NCI-H2029 treated with DMSO at 0.1 percent for 48 hours (cell line): ENCODE data around the gene WLS.
"Not testable (repeated sequence)": the region's sequence is repeated elsewhere in the genome, so short reads cannot be mapped to it uniquely, and the experiment has no call there.

Experiments
- DNase-seq: peaks from one replicate; lab custom pipeline; 2025; lab: John Stamatoyannopoulos, UW

Gene WLS

DNA sequence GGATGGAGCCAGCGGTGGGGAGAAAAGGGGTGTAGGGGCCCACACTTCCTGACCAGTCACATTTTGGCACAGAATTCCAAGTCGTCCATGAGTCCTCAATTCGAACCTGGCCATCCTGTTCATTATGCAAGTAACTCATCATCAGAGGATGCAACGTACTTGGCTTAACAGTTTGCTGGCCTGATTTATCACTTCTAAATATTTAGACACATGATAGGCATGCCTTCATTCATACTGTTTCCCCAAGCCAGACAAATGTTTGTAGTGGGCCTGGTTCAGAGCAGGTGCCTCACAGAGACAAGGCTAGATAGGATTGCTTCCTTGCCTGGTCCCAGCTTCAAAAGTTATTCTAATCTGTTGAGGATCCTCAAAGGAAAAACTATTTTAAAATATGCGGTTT, 66.7 kb downstream of the WLS start:
- DNase-seq = no peak

DNA sequence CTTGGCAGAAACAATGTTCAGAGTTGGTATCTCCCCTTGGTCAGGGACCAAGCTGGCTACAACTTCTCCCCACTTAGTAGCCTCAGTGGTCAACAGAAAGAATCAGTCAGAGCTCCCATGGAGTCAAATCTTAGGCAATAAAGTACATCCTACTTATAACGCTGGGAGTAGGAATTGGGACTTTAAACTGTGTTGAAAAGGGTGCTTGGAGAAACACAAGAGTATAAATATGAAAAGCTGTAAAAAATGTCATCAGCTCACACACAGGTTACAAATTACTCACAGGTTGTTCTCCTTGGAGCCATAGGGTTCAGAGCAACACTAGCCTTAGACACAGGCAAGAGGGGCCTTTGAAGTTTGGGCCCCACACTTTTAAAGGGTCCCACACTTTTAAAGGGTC, 67.4 kb downstream of the WLS start:
- no peak for DNase-seq

DNA sequence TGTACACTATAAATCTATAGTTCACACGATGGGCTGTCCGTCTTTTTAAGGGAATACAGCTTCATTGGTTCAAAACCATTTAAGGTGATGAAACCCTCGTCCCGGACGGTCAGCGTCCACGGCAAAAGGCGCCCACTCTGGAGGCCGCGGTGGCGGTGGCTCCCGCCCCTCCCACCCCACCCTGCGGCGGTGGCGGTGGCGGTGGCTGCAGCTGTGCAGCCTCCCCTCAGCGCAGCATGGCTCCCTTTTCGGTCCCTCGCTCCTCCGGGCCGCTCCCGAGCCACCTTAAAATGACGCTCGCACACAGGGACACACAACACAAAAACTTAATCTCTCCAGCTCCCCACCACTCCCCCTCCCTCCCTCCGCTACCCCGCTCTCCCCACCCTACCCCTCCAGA, 69.1 kb downstream of the WLS start:
- no peak for DNase-seq

DNA sequence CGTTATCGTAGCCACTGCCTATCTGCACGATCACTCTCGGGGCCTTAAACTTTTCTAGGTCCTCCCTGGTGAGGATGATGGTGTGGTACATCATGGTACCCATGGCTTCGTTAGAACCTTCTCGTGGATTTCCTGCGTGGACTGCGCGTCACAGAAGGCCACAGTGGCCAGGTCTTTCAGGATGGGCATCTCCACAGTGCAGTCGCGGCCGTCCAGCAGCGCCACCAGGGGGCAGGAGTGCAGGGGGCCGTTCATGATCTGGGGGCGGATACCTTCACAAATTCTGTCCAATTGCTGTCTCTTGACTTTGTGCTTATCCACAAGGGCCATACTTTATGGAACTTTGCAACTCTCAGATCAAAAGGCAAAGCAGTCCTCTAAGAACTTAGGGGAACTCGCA, 69.6 kb downstream of the WLS start:
- DNase-seq = no peak

DNA sequence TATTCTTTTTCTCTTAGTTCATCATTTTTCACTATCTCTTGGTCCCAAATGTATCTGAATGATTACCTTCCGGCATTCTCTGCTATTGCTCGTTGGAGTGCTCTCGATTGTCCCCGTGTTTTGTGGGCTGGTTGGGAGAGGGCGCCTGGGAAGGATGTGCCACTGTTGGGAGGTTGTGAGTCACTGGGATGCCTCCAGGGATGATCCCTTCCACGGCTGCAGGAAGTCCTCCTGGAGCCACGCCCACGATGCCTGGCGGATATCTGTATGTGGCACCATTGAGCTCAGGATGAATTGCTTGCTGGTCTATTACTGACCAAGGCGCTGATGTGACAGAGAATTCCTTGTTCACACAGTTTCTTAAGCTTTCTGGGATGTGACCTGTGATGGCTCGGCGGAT, 70.7 kb downstream of the WLS start:
- not testable (repeated sequence) for DNase-seq

DNA sequence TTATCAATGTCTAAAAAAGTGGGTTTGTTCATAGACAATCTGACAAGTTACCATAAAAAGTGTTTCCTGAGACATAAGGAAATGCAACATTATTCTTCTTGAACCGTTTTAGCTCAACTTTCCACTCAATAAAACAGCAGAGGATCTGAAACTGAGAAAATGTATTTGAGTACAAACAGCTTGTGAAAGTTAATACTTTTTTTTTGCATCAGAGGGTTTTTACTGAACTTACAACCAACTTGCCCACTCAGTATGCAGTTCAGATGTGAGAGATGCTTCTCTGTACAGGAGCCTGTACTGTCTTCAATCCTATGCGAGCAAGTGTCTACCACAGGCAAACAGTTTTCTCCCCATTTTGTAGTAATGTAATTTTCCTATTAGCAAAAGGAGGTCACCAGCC, 71.4 kb downstream of the WLS start:
- not testable (repeated sequence) for DNase-seq

DNA sequence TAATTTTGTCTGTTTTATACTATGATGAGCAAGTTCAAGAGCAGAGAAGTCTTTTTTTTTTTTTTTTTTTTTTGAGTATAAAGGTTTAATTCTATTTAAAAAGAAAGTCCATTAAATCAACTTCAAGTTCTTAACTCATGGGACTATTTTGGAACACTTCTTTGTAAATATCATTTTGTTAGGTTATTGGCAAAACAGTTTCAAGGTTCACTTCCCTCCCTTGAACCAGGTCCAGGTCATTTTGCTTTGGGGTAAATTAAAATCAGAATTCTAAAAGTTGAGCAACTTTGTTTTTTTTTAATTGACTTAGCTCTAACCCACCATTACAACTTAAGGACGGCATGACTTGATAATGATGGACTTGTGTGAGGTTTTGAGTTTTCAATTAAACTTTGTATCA, 72.3 kb downstream of the WLS start:
- DNase-seq = no peak

DNA sequence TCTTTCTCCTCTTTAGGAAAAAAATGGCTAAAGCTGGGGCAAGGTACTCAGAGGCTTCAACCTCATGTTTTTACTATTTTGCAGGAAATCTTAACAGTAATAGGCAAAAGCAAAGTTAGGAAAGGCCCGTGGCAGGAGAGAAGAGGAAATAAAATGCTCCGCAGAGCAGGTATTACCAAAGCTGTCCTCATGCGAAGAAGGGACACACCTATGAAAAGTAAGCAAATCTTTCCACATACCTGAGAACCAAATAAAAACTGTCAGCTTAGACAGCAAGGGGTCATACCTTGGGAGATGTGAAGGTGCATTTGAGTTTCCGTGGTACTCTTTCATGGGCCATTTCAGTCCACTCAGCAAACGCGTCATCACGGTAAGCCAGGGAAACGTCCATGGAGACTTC, 73.5 kb downstream of the WLS start:
- no peak for DNase-seq

DNA sequence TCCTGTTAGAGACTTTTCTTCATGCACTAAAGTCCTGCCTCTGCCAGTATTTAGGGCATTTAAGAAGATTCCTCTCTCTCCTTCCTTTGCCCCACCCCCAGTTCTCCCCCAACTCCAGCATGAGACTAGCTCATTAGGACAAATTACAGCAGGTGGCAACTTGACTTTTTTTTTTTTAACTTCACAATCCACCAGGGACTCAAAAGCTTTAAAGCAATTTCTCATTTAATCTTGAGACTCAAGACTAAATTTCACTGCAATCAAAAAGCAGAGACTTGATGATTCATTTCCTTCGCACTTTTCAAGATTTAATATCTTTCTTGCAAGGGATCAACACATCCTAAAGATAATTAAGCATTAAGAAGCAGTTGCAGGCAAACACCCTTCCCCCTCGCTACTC, 74.9 kb downstream of the WLS start:
- DNase-seq = no peak

DNA sequence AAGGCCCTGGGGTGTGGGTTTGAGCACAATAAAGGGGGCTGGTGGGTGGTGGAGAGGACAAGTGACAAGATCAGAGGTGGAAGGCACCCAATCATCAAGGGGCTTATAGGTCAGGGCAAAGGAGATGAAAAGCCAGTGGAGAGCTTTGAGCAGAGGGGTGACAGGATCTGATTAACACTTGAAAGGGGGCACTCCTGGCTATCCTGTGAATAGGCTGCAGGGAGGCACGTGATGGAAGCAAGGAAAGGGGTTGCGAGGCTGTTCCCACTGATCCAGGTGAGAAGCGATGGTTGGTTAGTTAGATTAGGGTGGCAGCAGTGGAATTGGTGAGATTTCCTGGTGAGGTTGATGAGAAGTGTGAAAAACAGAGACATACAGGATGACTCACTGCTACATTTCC, 80.6 kb downstream of the WLS start:
- DNase-seq = no peak

DNA sequence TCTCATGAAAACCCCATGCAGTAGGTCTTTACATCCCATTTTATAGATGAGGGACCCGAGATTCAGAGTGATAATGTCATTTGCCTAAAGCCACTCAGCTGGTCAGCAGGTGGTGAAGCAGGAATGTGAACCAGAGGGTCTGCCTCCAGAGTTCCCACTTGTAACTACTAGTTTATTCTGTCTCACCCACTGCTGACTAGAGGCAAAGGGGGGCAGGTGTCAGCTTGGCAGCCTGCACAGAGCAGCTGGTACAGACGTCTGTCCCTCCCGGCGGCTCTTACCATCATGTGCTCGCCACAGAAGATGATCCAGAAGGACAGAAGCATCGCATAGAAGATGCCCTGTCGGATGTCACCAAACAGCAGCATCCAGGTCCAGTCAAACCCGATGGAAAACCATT, 82.4 kb downstream of the WLS start:
- no peak for DNase-seq

DNA sequence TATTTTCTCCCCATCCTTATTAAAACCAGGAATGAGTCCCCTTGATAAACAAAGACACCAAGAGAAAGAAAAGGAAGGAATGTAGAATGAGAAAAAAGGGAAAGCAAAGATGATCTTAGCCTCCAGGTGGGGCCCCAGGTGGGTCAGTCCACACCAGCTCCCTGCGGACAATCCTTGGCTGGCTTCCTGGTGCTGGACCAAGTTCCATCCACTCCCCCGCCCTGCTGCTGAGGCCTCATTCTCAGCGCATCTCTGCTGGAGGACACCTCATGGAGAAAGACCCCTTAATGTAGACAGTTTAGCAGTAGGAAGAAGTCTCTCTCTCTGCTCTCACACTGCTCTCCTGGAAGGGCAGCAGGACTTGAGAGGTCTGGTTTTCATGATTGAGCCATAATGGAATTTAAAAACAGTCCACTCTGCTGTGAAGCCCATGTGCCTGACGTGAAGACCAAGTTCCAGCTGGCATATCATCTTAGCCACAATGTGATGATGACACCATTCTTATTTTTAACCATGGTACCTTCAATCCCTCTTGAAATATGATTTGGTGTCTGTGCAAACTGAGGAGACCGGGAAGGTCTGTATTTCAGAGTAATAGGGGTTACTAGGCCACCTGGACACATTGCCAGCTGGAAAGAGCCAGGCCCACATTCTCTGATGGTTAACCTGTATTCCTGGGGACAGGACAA, 83.1 kb downstream of the WLS start:
- no peak for DNase-seq

DNA sequence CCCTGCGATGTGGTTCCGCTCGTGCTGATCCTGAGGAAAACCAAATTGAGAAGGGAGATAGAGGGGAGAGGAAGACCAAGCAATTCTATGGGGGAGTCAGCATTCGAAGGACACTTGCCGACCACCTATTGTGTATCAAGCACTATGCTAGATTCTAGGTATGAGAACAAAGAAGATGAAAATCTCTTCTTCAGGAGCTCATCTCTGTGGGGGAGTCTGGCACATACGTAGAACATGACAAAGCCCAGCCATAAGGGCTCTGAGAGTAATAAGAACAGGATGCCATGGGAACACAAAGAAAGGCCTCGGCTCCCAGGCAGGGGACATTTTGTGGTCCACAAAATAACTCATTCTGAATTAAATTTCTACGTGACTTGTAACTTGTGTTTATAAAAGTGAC, 83.7 kb downstream of the WLS start:
- DNase-seq = no peak

DNA sequence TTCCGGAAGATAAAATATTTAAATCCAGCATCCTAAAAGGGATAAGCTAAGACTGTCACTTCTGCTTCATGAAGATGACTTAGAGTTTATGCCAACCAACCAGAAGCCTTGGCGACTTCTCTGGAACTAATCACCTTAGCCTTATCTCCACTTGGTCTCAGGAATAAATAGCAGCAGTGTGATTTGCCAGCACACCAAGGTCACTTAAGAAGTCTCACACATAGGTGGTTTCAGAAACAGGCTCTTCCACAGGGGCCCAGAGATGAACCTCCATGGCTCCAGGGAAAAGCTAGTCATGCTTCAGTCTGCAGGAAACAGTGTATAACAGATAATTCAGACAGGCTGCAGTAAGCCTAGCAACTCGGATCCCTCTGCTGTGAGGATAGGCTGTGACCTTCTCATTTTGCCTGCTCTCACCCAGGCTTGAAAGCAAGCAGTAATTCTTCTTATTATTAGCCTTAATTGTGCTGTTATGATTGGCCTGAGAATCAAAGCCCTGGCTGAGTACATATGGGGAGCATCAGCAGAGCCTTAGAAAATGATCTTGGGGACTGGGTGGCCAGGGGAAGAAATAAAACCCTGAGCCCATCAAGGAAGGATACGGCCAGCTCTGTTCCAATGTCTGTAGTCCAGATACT, 84.7 kb downstream of the WLS start:
- DNase-seq = no peak

DNA sequence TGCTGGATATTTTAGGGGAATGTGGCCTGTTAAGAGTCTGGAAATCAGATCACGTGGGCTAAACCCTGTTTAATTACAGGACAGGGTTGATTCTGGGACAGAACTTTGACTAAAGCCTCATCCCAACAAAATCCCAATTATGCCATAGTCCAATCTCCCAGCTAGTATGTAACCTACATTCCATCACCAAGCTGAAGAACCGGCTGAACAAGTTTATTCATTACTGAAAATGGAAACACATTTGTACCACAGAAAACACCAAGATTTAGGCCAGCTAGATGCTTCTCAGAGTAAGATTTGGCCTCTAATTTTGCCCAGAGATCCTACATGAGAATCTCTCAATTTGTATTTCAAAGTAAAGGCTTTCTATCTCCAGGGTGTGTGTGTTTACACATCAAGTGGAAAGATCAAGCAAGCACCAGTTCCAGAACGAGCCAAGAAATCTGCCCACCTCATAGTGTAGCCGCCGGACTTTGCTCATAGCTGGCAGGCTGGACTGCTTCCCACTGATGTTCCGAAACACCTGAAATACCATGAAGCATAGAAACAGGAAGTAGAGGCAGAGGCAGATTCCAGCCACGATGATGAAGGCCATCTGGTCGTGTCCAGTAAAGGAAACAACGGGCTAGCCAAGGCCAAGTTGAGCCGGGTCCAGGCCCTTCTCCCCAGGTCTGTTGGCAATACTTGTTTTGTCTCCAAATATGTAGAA, 86.8 kb downstream of the WLS start:
- DNase-seq = no peak

DNA sequence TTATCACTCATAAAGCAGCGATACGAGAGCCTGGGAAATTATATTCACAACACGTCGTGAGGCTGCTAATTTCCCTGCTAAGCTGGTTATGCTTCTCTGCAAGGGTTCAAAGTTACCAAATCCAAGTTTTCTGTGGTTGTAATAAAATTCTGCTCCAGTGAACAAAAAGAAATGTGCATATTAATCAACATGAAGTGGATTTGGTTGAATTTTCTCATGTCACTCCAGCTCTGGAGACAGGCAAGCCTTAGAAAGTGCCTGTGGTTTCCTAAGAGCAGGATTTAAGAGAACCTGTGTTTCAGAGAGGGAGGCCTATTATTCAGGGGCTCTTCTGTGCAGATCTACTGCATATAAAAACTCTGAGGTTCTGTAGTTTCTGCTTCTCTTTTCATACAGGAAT, 87.5 kb downstream of the WLS start:
- DNase-seq = no peak

DNA sequence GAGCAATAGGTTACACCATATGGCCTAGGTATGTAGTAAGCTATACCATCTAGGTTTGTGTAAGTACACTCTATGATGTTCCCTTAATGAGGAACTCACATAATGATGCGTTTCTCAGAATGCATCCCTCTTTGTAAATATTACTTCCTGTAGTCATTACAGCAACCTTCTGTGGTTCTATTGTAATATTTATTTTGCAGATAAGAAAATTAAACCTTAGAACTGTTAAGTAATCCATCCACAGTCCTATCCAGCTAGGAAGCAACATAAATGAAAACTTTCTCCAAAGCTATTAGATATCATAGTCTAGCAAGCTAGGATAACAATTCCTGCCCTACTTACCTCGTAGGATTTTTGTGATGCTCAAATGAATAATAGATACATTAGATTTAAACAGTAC, 88.7 kb downstream of the WLS start:
- no peak for DNase-seq

DNA sequence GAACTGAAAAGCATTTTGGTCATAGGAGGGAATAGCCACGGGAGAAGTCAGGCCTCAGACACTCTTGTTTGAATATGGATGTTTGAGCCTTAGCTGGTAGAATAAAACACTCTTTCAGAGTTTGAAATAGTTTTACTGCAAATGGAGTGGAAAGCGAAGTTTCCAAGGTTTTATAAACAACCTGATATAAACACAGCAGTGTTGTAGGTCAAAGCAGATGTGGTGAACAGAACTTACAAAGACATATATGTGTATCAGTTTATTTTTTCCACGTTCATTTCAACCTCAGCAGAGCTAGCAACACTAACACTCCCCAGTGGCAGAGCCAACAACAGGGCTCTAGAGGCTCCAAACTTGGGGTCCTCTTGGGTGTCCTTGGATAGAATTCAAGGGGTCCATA, 89.9 kb downstream of the WLS start:
- DNase-seq = no peak

DNA sequence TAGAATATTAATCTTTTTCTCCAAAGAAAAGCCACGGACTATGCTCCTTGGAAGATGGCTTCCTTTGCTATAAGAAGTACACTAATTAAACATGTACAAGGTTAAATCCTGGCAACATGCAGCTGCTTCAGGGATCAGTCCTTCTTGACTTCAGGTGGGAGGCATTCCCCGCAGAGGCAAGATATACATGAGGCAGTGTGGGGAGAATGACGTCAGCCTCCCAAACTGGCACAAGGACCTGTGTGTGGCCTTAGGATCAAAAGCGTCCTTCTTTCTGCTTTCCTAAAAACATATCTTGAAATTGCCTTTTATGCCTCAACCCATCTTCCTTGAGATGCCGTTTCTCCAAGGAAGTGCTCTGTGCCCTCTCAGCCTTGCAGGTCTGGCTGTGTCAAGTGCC, 90.3 kb downstream of the WLS start:
- DNase-seq = no peak

DNA sequence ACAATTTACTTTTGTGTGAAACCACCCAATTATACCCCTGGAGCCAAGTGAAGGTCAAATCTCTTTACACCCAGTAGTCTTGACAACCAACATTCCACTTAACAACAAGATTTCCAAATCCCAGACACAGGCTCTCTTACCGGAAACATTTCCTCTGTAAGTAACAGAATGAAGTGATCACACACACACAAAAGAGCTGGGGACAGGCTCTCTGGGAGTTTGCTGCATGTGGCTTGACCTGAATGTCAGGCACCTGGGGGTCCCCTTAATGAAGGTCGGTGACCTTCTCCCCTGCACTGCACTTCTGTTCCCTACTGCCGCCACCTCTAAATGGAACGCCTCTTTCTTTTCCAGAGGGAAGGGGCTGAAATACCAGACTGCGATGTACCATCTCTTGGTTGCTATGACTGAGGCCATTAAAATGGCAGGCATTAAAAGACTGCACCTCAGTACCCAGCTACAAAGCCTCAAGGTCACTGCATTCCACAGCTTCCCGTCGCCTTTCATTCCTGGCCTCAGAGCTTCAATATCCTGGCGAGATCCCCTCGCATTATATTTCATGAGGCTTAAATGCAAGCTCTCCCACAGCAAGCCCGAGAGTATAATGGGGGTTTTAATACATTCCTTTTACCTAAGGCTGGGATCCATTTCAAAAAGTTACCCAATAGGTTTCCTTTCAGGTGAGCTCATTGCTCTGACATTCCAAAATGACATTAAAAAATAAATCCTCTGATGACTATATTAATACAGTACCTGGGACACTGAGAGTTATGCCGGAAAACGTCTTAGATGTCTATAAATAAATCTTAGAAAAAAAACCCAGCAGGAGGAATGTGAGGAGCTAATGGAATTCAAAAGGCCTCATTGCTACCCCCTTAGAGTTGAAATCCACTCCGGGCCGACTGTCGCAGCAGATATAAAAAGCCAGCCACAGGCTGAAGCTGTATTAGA, 91.0 kb downstream of the WLS start:
- DNase-seq = no peak

DNA sequence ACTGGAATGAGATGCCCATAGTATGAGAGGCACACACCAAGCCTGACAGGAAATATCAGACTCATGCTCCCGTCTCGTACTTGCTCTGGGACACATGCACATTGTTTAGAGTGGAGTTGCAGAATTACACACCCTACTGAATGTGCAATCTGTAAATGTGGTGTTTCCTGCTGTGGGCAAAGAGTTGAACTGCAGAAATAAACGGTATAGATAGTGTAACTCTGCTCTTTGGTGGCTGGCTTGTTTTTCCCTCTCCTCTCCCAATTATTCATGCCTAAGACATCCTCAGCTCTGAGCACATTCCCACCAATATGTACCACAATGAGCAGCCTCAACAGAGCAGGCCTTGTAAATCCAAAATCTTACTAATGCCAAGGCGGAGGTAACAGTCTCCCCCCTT, 91.8 kb downstream of the WLS start:
- DNase-seq = no peak

DNA sequence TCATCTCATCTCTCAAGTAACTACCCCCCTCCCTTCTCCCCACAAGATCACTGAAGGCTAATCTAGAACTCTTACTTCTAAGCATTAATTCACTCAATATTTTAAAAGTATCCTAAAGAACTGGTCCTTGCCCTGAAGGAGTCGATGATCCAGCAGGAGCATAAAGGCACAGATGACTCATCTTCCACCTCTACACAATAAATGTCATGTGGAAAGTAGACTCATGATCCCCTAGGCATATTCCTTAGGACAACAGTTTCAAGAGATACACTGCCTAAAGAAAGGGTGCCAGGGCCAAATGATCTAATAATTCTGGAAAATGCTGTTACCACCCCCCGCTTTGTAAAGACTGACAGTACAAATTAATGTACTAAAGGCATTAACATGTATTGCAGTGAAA, 96.1 kb downstream of the WLS start:
- DNase-seq = no peak
